ENCODE data around the gene CD2.

GRCh38 chr1:116726872-116727820 is 27.1 kb upstream of the CD2 start:
- TF ChIP-seq CTCF (IDR thresholded peaks at IDR 0.05; ENCODE audit: low read depth, low read length) (no peak), MAX (IDR thresholded peaks at IDR 0.05; ENCODE audit: low read depth, low read length) (no peak), POLR2A (IDR thresholded peaks at IDR 0.05; ENCODE audit: extremely low read depth, insufficient read length) (no peak)

Measured in NB4 (cell line).